NCI-H345 treated with DMSO at 0.1 percent for 48 hours (cell line): ENCODE data around the gene PEX14.

Source experiments
- DNase-seq: peaks from one replicate; lab custom pipeline; 2025; ENCODE audit not compliant: unreplicated experiment; lab: John Stamatoyannopoulos, UW

The PEX14 gene

DNA sequence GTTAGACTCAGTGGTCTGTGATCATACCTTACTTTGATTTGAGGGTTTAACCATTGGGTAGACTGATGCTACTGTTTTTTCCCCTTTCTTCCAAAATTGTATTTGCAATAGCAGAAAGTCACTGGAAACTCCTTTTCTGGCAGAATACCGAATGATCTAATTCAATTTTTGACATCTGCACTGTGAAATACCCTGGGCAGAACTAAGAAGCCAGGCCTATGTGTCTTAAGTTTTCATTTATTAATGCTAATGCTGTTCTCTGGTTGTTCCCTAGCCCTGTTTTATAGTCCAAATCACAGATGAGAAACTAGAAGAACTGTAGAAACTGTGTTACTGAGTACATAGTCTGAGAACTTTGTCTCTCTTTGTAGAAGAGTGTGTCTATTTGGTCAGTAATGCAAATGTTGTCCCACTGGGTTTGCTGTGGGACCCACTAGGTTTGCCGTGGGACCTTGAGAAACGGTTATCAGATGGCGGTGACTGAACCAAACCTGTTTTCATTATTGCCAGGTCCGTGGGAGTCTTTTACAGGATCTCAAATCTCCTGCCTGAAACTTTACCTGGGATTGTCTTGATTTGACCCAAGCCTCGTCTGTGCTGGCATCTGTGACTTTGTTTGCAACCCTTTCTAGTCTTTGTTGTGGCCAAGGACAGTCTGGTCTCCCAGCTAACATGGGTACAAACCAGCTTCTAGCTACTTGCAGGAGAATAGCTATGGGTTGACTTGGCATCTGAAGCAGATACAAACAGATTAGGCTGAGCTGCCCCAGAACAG is 41.4 kb downstream of the PEX14 start:
- DNase-seq: no peak

GRCh38 chr1:10516925-10517676 is 42.4 kb downstream of the PEX14 start:
- DNase-seq: no peak

DNA sequence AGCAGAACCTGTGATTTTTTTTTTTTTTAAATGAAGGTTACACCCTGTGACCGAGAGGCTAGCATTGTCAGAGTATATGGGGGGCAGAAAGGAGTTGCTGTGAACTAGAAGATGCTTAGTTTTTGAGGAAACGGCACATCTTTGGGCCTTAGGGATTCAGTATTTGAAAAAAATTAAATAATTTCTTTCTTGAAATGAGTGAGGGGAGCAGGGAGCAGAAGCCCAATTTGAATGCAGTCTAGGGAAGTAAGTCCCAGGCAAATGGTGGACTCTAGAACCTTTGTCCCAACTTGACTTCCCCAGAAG is 42.9 kb downstream of the PEX14 start:
- DNase-seq: no peak

DNA sequence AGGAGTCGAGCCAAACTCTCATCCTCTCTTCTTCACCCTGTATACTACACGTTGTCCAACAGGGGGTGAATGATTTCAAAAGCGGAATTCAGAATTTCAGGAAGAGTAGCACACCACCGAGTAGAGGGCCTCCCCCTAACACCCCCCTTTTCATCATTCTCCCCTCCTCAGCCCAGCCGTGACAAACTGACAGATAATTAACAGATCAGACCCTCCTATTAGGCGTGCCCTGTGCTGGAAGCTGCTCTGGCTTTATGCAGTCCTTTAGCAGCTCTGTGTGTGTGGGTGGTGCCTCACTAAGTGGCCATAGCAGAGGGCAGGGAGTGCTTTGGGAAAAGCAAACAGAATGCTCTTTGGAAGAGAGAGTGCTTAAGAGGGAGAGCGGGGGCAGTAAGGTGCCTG is 44.3 kb downstream of the PEX14 start:
- DNase-seq: peak; percentile 38

- no peak for DNase-seq
Measured at GRCh38 chr1:10520497-10520896, 45.7 kb downstream of the PEX14 start.

DNA sequence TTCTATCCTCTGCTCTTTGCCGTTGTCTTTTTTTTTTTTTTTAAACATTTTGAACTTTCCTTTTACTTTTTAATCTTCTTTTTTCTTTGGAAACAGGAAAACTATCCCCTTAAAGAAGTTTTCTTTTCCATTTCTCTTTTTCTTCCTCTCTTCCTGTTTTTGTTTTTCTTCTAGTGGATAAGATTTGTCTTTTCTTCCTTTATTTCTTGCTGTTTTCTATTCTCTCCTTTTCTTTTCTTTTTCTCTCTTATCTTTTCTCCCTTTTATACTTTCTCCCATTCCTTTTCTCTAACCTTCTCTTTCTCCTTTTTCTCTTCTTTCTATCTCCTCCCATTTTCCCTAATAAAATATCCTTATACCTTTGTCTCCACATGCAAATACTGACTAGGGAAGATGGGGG is 46.2 kb downstream of the PEX14 start:
- DNase-seq: no peak

GRCh38 chr1:10521537-10522157 is 46.9 kb downstream of the PEX14 start:
- no peak for DNase-seq

- DNase-seq: no peak
Measured at GRCh38 chr1:10522322-10522860, 47.6 kb downstream of the PEX14 start.

- no peak for DNase-seq
Measured at GRCh38 chr1:10525208-10525607, 50.5 kb downstream of the PEX14 start.

DNA sequence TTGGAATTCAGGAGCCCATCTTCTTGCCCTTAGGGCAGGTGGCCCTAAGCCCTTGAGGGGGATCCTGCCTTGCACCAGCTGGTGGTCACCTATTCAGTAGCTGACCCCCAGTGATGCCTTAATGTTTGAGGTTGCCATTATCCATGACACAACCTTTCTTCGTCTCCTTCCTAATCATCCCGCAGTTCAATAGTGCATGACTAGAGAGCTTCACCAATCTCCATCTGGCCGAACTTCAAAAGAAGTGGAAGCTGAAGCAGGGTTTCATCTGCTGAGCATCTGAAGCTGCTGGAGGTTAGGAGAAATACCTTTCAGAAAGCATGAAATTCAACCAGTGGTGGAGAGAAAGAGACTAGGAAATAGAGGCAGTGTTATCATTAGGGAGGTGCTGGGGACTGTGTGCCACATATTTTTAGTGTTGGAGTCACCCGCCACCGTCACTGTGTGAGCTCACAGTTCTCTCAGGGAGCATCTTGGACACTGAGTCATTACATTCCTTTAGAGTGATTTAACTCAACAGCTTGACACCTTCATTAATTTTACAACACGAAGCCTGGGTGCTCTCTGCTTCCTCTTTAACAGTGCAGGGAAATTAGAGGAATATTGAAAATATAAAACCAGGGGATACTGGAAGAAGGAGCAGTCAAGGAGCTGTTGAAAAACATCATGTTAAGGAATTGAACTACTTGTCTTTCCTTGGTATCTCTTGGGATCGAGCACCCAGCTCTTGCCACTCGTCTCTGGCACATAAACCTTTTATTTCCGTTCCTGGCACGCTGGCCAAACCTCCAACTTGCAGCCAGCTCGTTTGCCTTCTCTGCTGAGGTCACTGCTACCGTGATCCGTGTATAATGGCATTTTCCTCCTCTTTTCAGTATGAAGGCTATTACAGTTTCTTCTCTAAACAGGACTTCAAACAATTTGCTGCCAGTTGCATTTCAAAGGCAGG is 53.6 kb downstream of the PEX14 start:
- no peak for DNase-seq

- DNase-seq: no peak
Measured at GRCh38 chr1:10529091-10529490, 54.3 kb downstream of the PEX14 start.

DNA sequence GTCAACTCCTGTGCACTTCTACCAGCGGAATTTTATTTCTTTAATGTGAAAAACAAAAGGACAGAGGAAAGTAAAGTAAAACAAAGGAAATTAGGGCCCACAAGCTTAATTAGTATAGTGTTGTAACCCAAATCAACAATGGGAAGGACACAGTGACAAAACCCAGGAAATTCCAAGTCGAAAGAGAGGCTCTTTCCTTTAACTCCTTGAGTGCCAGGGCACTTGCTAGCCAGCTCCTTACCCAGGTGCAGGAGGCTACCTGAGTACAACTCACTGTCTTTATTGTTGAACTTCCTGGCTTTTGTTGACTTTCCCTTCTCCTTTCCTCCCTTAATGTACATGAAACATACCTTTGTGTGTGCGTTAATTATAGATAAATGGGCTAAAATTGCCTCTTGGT is 55.0 kb downstream of the PEX14 start:
- DNase-seq: no peak

DNA sequence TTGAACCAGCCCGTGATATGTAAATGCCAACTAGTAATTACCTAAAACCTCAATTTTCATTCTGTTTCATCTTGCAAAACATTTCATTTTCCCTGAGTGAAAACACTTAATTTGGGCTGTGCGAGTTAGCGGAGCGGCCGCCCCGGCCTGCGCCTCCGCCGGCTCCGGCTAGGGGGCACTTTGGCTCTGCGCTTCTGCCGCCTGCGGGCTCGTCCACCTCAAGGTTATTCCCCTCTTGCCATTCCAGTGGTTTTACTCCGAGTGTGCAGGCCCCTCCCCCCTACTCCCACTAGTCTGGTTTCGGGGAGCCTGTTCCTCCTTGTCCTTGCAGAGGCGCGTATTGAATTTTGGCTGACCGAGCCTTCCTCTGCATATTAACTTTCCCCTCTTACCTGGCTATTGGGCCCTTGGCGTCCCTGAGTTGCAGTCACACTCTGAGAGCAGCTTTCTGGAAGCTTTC is 55.6 kb downstream of the PEX14 start:
- no peak for DNase-seq

- no peak for DNase-seq
Measured at GRCh38 chr1:10530756-10531495, 56.2 kb downstream of the PEX14 start.

GRCh38 chr1:10532362-10532761 is 57.6 kb downstream of the PEX14 start:
- DNase-seq: no peak

GRCh38 chr1:10534519-10534918 is 59.8 kb downstream of the PEX14 start:
- no peak for DNase-seq

GRCh38 chr1:10536133-10536770 is 61.5 kb downstream of the PEX14 start:
- no peak for DNase-seq

GRCh38 chr1:10537082-10537766 is 62.5 kb downstream of the PEX14 start:
- peak; percentile 53 for DNase-seq
